H1 (cell line): ENCODE results near the gene GJA5. TPM values are rescaled to one million over a fixed set of nuclear protein-coding genes. Genes with fewer than 3 reads are reported as not detected.

Source experiments
- CTCF ChIA-PET: fragments of 300-600 bp; sonication (Branson Sonifier 250); formaldehyde crosslinking; loops from one replicate; lab custom pipeline; 2021; ENCODE audit not compliant: partially characterized antibody; lab: Charles Lee
- POLR2A ChIA-PET: fragments of 300-600 bp; sonication (Branson Sonifier 250); formaldehyde crosslinking; loops from one replicate; lab custom pipeline; 2021; ENCODE audit warnings: inconsistent platforms; ENCODE audit not compliant: partially characterized antibody; lab: Charles Lee
- DNase-seq, 2 experiments: peaks; one replicate each; pipeline versions ENCODE4 v3.0.0 to v3.0.0-alpha.2; 2010 to 2022; ENCODE audit warnings: low spot score in 2 of 2, low read depth in 1 of 2, mixed read lengths in 1 of 2
- FAIRE-seq: peaks from 2 replicates; lab custom pipeline; 2011; peaks lifted over from hg19 to GRCh38; lab: Jason Lieb, UNC
- H2AFZ ChIP-seq: 2 replicates; pipeline ENCODE4 v1.8.1; 2012; ENCODE audit warnings: low read length, inconsistent platforms
- H2AK5ac ChIP-seq: 2 replicates; pipeline ENCODE4 v1.6.1; 2013; ENCODE audit warnings: low read depth, low read length
- H2BK120ac ChIP-seq: replicated peaks from 2 replicates; pipeline ENCODE3; 2013; ENCODE audit warnings: low read depth, low read length, inconsistent platforms
- H2BK12ac ChIP-seq: 2 replicates; pipeline ENCODE4 v1.6.1; 2013; ENCODE audit warnings: low read depth, low read length
- H2BK15ac ChIP-seq: 2 replicates; pipeline ENCODE4 v1.6.1; 2013; ENCODE audit warnings: low read length
- H2BK20ac ChIP-seq: 2 replicates; pipeline ENCODE4 v1.6.1; 2013; ENCODE audit warnings: low read length
- H2BK5ac ChIP-seq: 2 replicates; pipeline ENCODE4 v1.6.1; 2013; ENCODE audit warnings: low read depth, low read length
- H3K14ac ChIP-seq: 2 replicates; pipeline ENCODE4 v1.6.1; 2013; ENCODE audit warnings: inconsistent platforms; ENCODE audit not compliant: insufficient read length
- H3K18ac ChIP-seq: 2 replicates; pipeline ENCODE4 v1.6.1; 2013; ENCODE audit warnings: low read length; ENCODE audit errors: extremely low read depth
- H3K23ac ChIP-seq: 2 replicates; pipeline ENCODE4 v1.6.1; 2013; ENCODE audit warnings: inconsistent platforms; ENCODE audit not compliant: insufficient read length
- H3K23me2 ChIP-seq: 2 replicates; pipeline ENCODE4 v1.6.1; 2013; ENCODE audit warnings: low read depth, low read length
- H3K27ac ChIP-seq: 2 replicates; pipeline ENCODE4 v1.6.1; 2011; ENCODE audit warnings: low read depth, low read length, inconsistent platforms
- H3K27me3 ChIP-seq, 4 experiments: replicated peaks in 1 of 4; 1 replicate in 1 of 4; 2 replicates in 3 of 4; pipeline versions ENCODE4 v1.6.1 to v1.8.1; 2011 to 2013; ENCODE audit warnings: low read length in 3 of 4, mild to moderate bottlenecking in 3 of 4, inconsistent platforms in 2 of 4, mixed read lengths in 2 of 4, moderate library complexity in 1 of 4; ENCODE audit not compliant: control insufficient read depth in 3 of 4, insufficient read depth in 3 of 4; ENCODE audit errors: extremely low read depth in 1 of 4
- H3K36me3 ChIP-seq, 4 experiments: 2 replicates each; pipeline versions ENCODE4 v1.6.1 to v1.8.1; 2011 to 2013; ENCODE audit warnings: mild to moderate bottlenecking in 4 of 4, low read length in 3 of 4, moderate library complexity in 2 of 4, control low read depth in 1 of 4, inconsistent platforms in 1 of 4; ENCODE audit not compliant: insufficient read depth in 4 of 4, control insufficient read depth in 2 of 4
- H3K4ac ChIP-seq: replicated peaks from 2 replicates; pipeline ENCODE3; 2013; ENCODE audit warnings: low read length, low read depth, mixed read lengths, inconsistent platforms; ENCODE audit not compliant: insufficient read length
- H3K4me1 ChIP-seq, 4 experiments: replicated peaks in 1 of 4; 1 replicate in 1 of 4; 2 replicates in 3 of 4; pipeline versions ENCODE4 v1.6.1 to v1.8.1; 2011 to 2013; ENCODE audit warnings: low read length in 3 of 4, inconsistent platforms in 2 of 4, mixed read lengths in 1 of 4; ENCODE audit not compliant: insufficient read depth in 4 of 4, control insufficient read depth in 3 of 4
- H3K4me2 ChIP-seq, 2 experiments: 2 replicates each; pipeline versions ENCODE4 v1.6.1 to v1.8.1; 2011 to 2013; ENCODE audit warnings: low read depth in 2 of 2, low read length in 2 of 2, control low read depth in 1 of 2, inconsistent platforms in 1 of 2, mild to moderate bottlenecking in 1 of 2; ENCODE audit not compliant: insufficient read depth in 1 of 2
- H3K4me3 ChIP-seq, 4 experiments: fragments of 200-600, 300-600 bp in 1 of 4; sonication (generic), shearing (Covaris generic), sonication (Bioruptor Twin) in 1 of 4; 2 replicates each; pipeline versions ENCODE4 v1.5.1 to v1.8.1; 2011 to 2016; ENCODE audit warnings: low read length in 4 of 4, low read depth in 3 of 4, control low read depth in 2 of 4, inconsistent platforms in 2 of 4, mild to moderate bottlenecking in 2 of 4, mixed read lengths in 1 of 4, moderate library complexity in 1 of 4; ENCODE audit not compliant: insufficient read depth in 2 of 4; ENCODE audit errors: extremely low read depth in 1 of 4
- H3K56ac ChIP-seq: replicated peaks from 2 replicates; pipeline ENCODE3; 2013; ENCODE audit warnings: low read depth, mild to moderate bottlenecking, mixed read lengths, low read length, inconsistent platforms; ENCODE audit not compliant: insufficient read length
- H3K79me1 ChIP-seq: 2 replicates; pipeline ENCODE4 v1.6.1; 2013; ENCODE audit warnings: low read depth, low read length, control low read depth
- H3K79me2 ChIP-seq, 2 experiments: 2 replicates each; pipeline versions ENCODE4 v1.6.1 to v1.8.1; 2012 to 2013; ENCODE audit warnings: low read length in 2 of 2, mild to moderate bottlenecking in 2 of 2, inconsistent platforms in 1 of 2; ENCODE audit not compliant: insufficient read depth in 2 of 2, control insufficient read depth in 1 of 2
- H3K9ac ChIP-seq, 4 experiments: replicated peaks in 1 of 4; 1 replicate in 1 of 4; 2 replicates in 3 of 4; pipeline versions ENCODE4 v1.6.1 to v1.8.1; 2011 to 2013; ENCODE audit warnings: low read depth in 3 of 4, low read length in 3 of 4, control low read depth in 2 of 4, mild to moderate bottlenecking in 2 of 4, moderate library complexity in 2 of 4, inconsistent platforms in 1 of 4; ENCODE audit errors: extremely low read depth in 1 of 4
- H3K9me3 ChIP-seq, 2 experiments: 2 replicates each; pipeline versions ENCODE4 v1.6.1 to v1.8.1; 2012 to 2013; ENCODE audit warnings: mild to moderate bottlenecking in 2 of 2, moderate library complexity in 2 of 2, control low read depth in 1 of 2, inconsistent platforms in 1 of 2, low read depth in 1 of 2, low read length in 1 of 2, mixed read lengths in 1 of 2; ENCODE audit not compliant: insufficient read depth in 2 of 2
- H4K20me1 ChIP-seq, 2 experiments: replicated peaks in 1 of 2; 2 replicates each; pipeline versions ENCODE3 to v1.8.1; 2011 to 2013; ENCODE audit warnings: inconsistent platforms in 2 of 2, low read length in 2 of 2, mild to moderate bottlenecking in 1 of 2; ENCODE audit not compliant: insufficient read depth in 2 of 2, control insufficient read depth in 1 of 2
- H4K5ac ChIP-seq: 2 replicates; pipeline ENCODE4 v1.6.1; 2013; ENCODE audit warnings: low read length, low read depth, mixed read lengths, inconsistent platforms; ENCODE audit not compliant: insufficient read length
- H4K8ac ChIP-seq: 2 replicates; pipeline ENCODE4 v1.8.0; 2013; ENCODE audit warnings: mild to moderate bottlenecking, moderate library complexity, low read length, inconsistent platforms; ENCODE audit not compliant: insufficient read depth; ENCODE audit errors: extremely low read depth
- H4K91ac ChIP-seq: replicated peaks from 2 replicates; pipeline ENCODE3; 2013; ENCODE audit warnings: low read length, mixed read lengths, inconsistent platforms; ENCODE audit not compliant: insufficient read length
- BCL11A ChIP-seq, 2 experiments: IDR thresholded peaks; one replicate each; pipeline ENCODE4 v1.6.1; 2011; ENCODE audit warnings: low read depth in 2 of 2, low read length in 2 of 2, mild to moderate bottlenecking in 2 of 2
- CBX8 ChIP-seq: fragments of 300-800, 300-1000 bp; sonication (generic); IDR thresholded peaks from 2 replicates; pipeline ENCODE4 v1.7.1; 2016; ENCODE audit warnings: low read depth, low read length, borderline replicate concordance
- CHD2 ChIP-seq: IDR thresholded peaks from 2 replicates; pipeline ENCODE4 v1.6.1; 2012; ENCODE audit warnings: low read length, improper control_type of control experiment
- CREB1 ChIP-seq: IDR thresholded peaks from 2 replicates; pipeline ENCODE4 v1.6.1; 2012; ENCODE audit warnings: inconsistent platforms
- JUND ChIP-seq: IDR thresholded peaks from 2 replicates; pipeline ENCODE4 v1.6.1; 2011; ENCODE audit warnings: mild to moderate bottlenecking, improper control_type of control experiment, low read length
- NRF1 ChIP-seq: IDR thresholded peaks from 2 replicates; pipeline ENCODE4 v1.6.1; 2011; ENCODE audit warnings: mild to moderate bottlenecking, low read depth, low read length, improper control_type of control experiment
- SRF ChIP-seq: IDR thresholded peaks from 2 replicates; pipeline ENCODE4 v1.6.1; 2011; ENCODE audit warnings: mild to moderate bottlenecking, low read depth, low read length, moderate library complexity
- TBP ChIP-seq: IDR thresholded peaks from 2 replicates; pipeline ENCODE4 v1.6.1; 2011; ENCODE audit warnings: low read depth, low read length, improper control_type of control experiment
- TEAD4 ChIP-seq: IDR thresholded peaks from 2 replicates; pipeline ENCODE4 v1.6.1; 2012; ENCODE audit warnings: low read depth, low read length, inconsistent platforms, mixed read lengths
- polyA plus RNA-seq, 7 experiments: library from polyadenylated mRNA; depleted of rRNA in 3 of 7; stranded (reverse) in 5 of 7; unstranded in 2 of 7; fragments of >200 nt in 5 of 7; fragments of 200-250 nt in 2 of 7; gene quantifications; 1 replicate in 5 of 7; 2 replicates in 1 of 7; 4 replicates in 1 of 7; pipeline versions ENCODE4 v1.2.1 to v1.2.3, GENCODE V29; 2011 to 2013; ENCODE audit warnings: missing spikeins in 2 of 7, mixed read lengths in 2 of 7
- total RNA-seq: library from RNA; stranded (reverse); fragmentation: NEBNext Ultra II Directional; extraction: Animal tissue kit (Norgen Biotek cat#: 25700); gene quantifications from 2 replicates; pipeline ENCODE4 v1.2.1, GENCODE V29; 2021

GJA5 gene
- total and polyA plus RNA-seq, 2 of the 8 experiments (the other 6 are each of a cell fraction or from before 2014, with no cell fraction given): 1.2 to 2.7 TPM

DNA sequence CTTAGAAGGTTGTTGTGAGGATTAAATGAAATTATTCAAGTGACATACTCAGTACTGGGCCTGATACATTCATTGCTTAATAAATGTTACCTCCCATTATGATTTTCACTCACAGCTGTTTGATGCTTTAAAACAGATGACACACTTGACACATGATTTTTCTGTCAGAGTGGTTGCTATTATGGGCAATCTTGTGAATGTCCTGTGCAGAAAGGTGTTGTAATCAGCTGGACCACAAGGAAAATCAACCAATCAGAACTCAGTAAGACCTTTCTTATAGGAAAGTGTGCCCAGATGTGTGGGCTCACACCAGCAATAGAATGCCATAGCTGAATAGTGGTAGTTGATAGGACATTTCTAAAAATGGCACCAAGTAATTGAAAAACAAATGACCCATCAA, 23.5 kb downstream of the GJA5 start:
- CTCF ChIA-PET: interaction anchor here (0.8 to 1.1 kb wide), 4 partner anchors 13 to 158 kb away, joined by 3 to 4 read pairs (median 3); no protein-coding TSS in a partner anchor
- H3K23ac ChIP-seq: no peak overlapping the region
- no peaks in the 10 kb centered on the region for H3K36me3 ChIP-seq
- no peak overlapping the region for H4K91ac ChIP-seq
- no peak overlapping the region for H2BK12ac ChIP-seq
- H3K14ac ChIP-seq: no peak overlapping the region
- no peak for FAIRE-seq
- no peak overlapping the region for H2BK15ac ChIP-seq
- no peak overlapping the region for H2BK20ac ChIP-seq
- no peaks in the 10 kb centered on the region for H3K23me2 ChIP-seq
- H3K27ac ChIP-seq: no peak overlapping the region
- no peak overlapping the region for H2AK5ac ChIP-seq
- no peak overlapping the region for H3K9ac ChIP-seq
- H3K9me3 ChIP-seq: no peaks in the 10 kb centered on the region
- H4K8ac ChIP-seq: no peak overlapping the region
- H3K4me1 ChIP-seq: no peaks in the 10 kb centered on the region
- H3K4me3 ChIP-seq: no peak overlapping the region
- no peak overlapping the region for H2BK120ac ChIP-seq
- H2BK5ac ChIP-seq: no peak overlapping the region
- H2AFZ ChIP-seq: no peak overlapping the region
- H3K79me1 ChIP-seq: no peaks in the 10 kb centered on the region
- H3K27me3 ChIP-seq: no peaks in the 10 kb centered on the region
- H4K5ac ChIP-seq: no peak overlapping the region
- H3K79me2 ChIP-seq: no peaks in the 10 kb centered on the region
- no peak overlapping the region for H3K4ac ChIP-seq
- H4K20me1 ChIP-seq: no peaks in the 10 kb centered on the region
- TF ChIP-seq TBP (no peak), CHD2 (no peak), CBX8 (no peak), TEAD4 (no peak), SRF (no peak), NRF1 (no peak), JUND (no peak), CREB1 (no peak), BCL11A (IDR thresholded peaks at IDR 0.05; ENCODE audit: low read depth in 2 of 2, low read length in 2 of 2) (no peak)
- H3K4me2 ChIP-seq: no peak overlapping the region
- DNase-seq: no peak
- POLR2A ChIA-PET: no interaction called here
- no peak overlapping the region for H3K18ac ChIP-seq
- no peak overlapping the region for H3K56ac ChIP-seq
